HCT116 (cell line): ENCODE measurements around the gene MED31. TPM values are rescaled to one million over a fixed set of nuclear protein-coding genes. Genes with fewer than 3 reads are reported as not detected.
"Not testable (repeated sequence)": the region's sequence is repeated elsewhere in the genome, so short reads cannot be mapped to it uniquely, and the experiment has no call there.

Experiments used
- ATAC-seq: fragments of 200-7000 bp; cut with Tn5 transposase; 2 replicates; pipeline ENCODE4 v1.9.1; 2020; ENCODE audit warnings: mild to moderate bottlenecking, moderate library complexity
- BruUV-seq: library from RNA; stranded (reverse); fragments of 400-500 nt; replicated peaks from 2 replicates; lab custom pipeline; 2021; lab: Mats Ljungman, UMichigan
- CTCF ChIA-PET: fragments of 300-600 bp; sonication (Branson Sonifier 250); formaldehyde crosslinking; loops from one replicate; lab custom pipeline; 2021; ENCODE audit warnings: antibody characterized with exemption; lab: Charles Lee
- POLR2A ChIA-PET: fragments of 300-600, 350-600 bp; sonication (Branson Sonifier 250); formaldehyde crosslinking; loops from one replicate; lab custom pipeline; 2021; ENCODE audit warnings: antibody characterized with exemption; lab: Charles Lee
- RAD21 ChIA-PET, 2 experiments: fragments of 300-600 bp; sonication (Branson Sonifier 250); formaldehyde crosslinking; loops; one replicate each; lab custom pipeline; 2023; ENCODE audit warnings: low total read pairs in 2 of 2; ENCODE audit not compliant: uncharacterized antibody in 2 of 2, unreplicated experiment in 2 of 2, low non-redundant PET in 1 of 2; lab: Charles Lee
- DNase-seq: peaks from one replicate; pipeline ENCODE4 v3.0.0-alpha.2; 2010; ENCODE audit warnings: low read depth, low spot score
- H2AFZ ChIP-seq: fragments of 200-600 bp; shearing (Covaris generic), sonication (generic); 2 replicates; pipeline ENCODE4 v1.6.1; 2017; ENCODE audit warnings: low read depth, mixed run types, mixed read lengths, antibody characterized with exemption, low read length; ENCODE audit not compliant: poor library complexity, severe bottlenecking
- H3K27ac ChIP-seq: 2 replicates; pipeline ENCODE4 v1.5.1; 2012; ENCODE audit warnings: low read depth, low read length
- H3K27me3 ChIP-seq: fragments of 200-600 bp; sonication (generic); 2 replicates; pipeline ENCODE4 v1.6.1; 2016; ENCODE audit warnings: mixed run types, low read length, mixed read lengths; ENCODE audit not compliant: insufficient read depth
- H3K36me3 ChIP-seq, 2 experiments: fragments of 200-500 bp in 1 of 2; fragments of 200-600 bp in 1 of 2; sonication (Bioruptor generic) in 1 of 2; sonication (generic) in 1 of 2; 2 replicates each; pipeline versions ENCODE4 v1.5.1 to v1.6.1; 2014 to 2016; ENCODE audit warnings: low read length in 2 of 2, inconsistent platforms in 1 of 2, mixed read lengths in 1 of 2, mixed run types in 1 of 2; ENCODE audit not compliant: insufficient read depth in 2 of 2, control insufficient read depth in 1 of 2
- H3K4me1 ChIP-seq, 2 experiments: fragments of 200-600 bp in 1 of 2; sonication (generic) in 1 of 2; 2 replicates each; pipeline versions ENCODE4 v1.5.1 to v1.6.1; 2012 to 2017; ENCODE audit warnings: low read length in 2 of 2, inconsistent platforms in 1 of 2, mild to moderate bottlenecking in 1 of 2, mixed read lengths in 1 of 2, mixed run types in 1 of 2, moderate library complexity in 1 of 2; ENCODE audit not compliant: insufficient read depth in 2 of 2, control insufficient read depth in 1 of 2
- H3K4me2 ChIP-seq: fragments of 200-600 bp; sonication (generic); 2 replicates; pipeline ENCODE4 v1.6.1; 2017; ENCODE audit warnings: mixed run types, low read length, mixed read lengths
- H3K4me3 ChIP-seq, 2 experiments: fragments of 200-600 bp in 1 of 2; sonication (generic) in 1 of 2; replicated peaks in 1 of 2; 2 replicates each; pipeline ENCODE4 v1.5.1; 2011 to 2016; ENCODE audit warnings: low read length in 2 of 2, control low read depth in 1 of 2, low read depth in 1 of 2, mild to moderate bottlenecking in 1 of 2, mixed read lengths in 1 of 2, mixed run types in 1 of 2
- H3K79me2 ChIP-seq: fragments of 200-600 bp; sonication (generic); 2 replicates; pipeline ENCODE4 v1.6.1; 2017; ENCODE audit warnings: mild to moderate bottlenecking, mixed run types, low read length, moderate library complexity, mixed read lengths; ENCODE audit not compliant: insufficient read depth
- H3K9ac ChIP-seq: fragments of 200-600 bp; sonication (generic); 2 replicates; pipeline ENCODE4 v1.6.1; 2016; ENCODE audit warnings: low read length, mixed read lengths
- H3K9me2 ChIP-seq: fragments of 200-600 bp; sonication (generic), shearing (Covaris generic); 2 replicates; pipeline ENCODE4 v1.6.1; 2017; ENCODE audit warnings: mixed run types, mild to moderate bottlenecking, moderate library complexity; ENCODE audit not compliant: insufficient read depth
- H3K9me3 ChIP-seq, 2 experiments: fragments of 200-500 bp in 1 of 2; fragments of 200-600 bp in 1 of 2; sonication (Bioruptor generic) in 1 of 2; sonication (generic) in 1 of 2; 2 replicates each; pipeline ENCODE4 v1.6.1; 2014 to 2017; ENCODE audit warnings: low read length in 2 of 2, mixed read lengths in 2 of 2, inconsistent platforms in 1 of 2, low read depth in 1 of 2, mild to moderate bottlenecking in 1 of 2, mixed run types in 1 of 2, moderate library complexity in 1 of 2; ENCODE audit not compliant: control insufficient read depth in 1 of 2, insufficient read depth in 1 of 2
- H4K20me1 ChIP-seq: fragments of 200-600 bp; sonication (generic), shearing (Covaris generic); 2 replicates; pipeline ENCODE4 v1.6.1; 2017; ENCODE audit warnings: mixed run types, mild to moderate bottlenecking, moderate library complexity; ENCODE audit not compliant: insufficient read depth
- POLR2A ChIP-seq: IDR thresholded peaks from 2 replicates; pipeline ENCODE4 v1.7.0; 2011; ENCODE audit warnings: borderline replicate concordance; ENCODE audit not compliant: insufficient read depth, insufficient read length; ENCODE audit errors: extremely low read depth
- POLR2AphosphoS5 ChIP-seq: IDR thresholded peaks from 2 replicates; pipeline ENCODE4 v1.6.1; 2011; ENCODE audit warnings: mild to moderate bottlenecking, low read depth, low read length, moderate library complexity
- TCF7L2 ChIP-seq: IDR thresholded peaks from 2 replicates; pipeline ENCODE4 v1.7.0; 2011; ENCODE audit warnings: borderline replicate concordance, inconsistent platforms; ENCODE audit not compliant: insufficient read depth, insufficient read length; ENCODE audit errors: extremely low read depth
- intact Hi-C: fragments of 100-400 bp; cut with micrococcal nuclease; formaldehyde crosslinking; loops from 2 replicates; pipeline ENCODE4 v1.10.0; 2022
- total RNA-seq: library from RNA; stranded (reverse); gene quantifications from one replicate; pipeline ENCODE4 v1.2.1, GENCODE V29; 2021; ENCODE audit not compliant: unreplicated experiment
- TF ChIP-seq, protein P1 (sequence below): IDR thresholded peaks from 2 replicates; pipeline ENCODE4 v1.6.1; 2012
- TF ChIP-seq, protein P2 (sequence below): IDR thresholded peaks from 2 replicates; pipeline ENCODE4 v1.6.1; 2012

The MED31 gene
- total RNA-seq, 1 experiment from 2014 or later = 20.3 TPM

DNA sequence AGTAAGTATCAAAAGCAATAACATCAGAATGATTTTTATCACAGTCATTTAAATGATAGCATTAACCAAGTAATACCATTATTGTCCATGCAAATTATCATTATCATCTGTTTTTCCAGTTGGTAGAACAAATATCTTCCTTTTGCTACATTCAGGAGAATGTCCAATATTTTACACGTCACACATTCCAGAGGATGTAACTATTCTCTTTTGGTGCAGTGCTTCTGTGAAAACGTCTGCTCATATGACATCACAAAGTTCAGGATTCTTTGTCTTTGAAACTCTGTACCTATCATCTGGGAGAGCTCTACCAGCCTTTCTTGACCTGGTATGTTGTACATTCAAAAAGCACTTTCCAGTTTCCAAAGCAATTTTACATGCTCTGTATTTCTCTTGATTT lies 54.9 kb downstream of the MED31 start:
- Histone ChIP-seq H3K4me1 (no peaks in the 10 kb centered on the region), H3K27ac (no peak overlapping the region), H4K20me1 (no peaks in the 10 kb centered on the region), H3K36me3 (peaks cover 32 to 49% of the 10 kb centered on the region in 2 experiments), H2AFZ (no peak overlapping the region), H3K4me3 (no peak overlapping the region), H3K9me3 (no peaks in the 10 kb centered on the region), H3K27me3 (no peaks in the 10 kb centered on the region), H3K9me2 (no peaks in the 10 kb centered on the region), H3K79me2 (no peaks in the 10 kb centered on the region; the same call in 1 of the 2 replicates), H3K9ac (no peak overlapping the region), H3K4me2 (no peak overlapping the region)
- ChIA-PET POLR2A (no interaction called here), CTCF (no interaction called here), RAD21 (no interaction called here)
- no TSS peak for BruUV-seq
- intact Hi-C loops = no loop called here
- no peak for DNase-seq
- no peak for ATAC-seq
- TF ChIP-seq POLR2AphosphoS5 = no peak
- TF ChIP-seq TCF7L2 = no peak
- TF ChIP-seq POLR2A = no peak
- TF ChIP-seq, protein P1, sequence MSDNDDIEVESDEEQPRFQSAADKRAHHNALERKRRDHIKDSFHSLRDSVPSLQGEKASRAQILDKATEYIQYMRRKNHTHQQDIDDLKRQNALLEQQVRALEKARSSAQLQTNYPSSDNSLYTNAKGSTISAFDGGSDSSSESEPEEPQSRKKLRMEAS = no peak
- TF ChIP-seq, protein P2, sequence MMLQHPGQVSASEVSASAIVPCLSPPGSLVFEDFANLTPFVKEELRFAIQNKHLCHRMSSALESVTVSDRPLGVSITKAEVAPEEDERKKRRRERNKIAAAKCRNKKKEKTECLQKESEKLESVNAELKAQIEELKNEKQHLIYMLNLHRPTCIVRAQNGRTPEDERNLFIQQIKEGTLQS = no peak

DNA sequence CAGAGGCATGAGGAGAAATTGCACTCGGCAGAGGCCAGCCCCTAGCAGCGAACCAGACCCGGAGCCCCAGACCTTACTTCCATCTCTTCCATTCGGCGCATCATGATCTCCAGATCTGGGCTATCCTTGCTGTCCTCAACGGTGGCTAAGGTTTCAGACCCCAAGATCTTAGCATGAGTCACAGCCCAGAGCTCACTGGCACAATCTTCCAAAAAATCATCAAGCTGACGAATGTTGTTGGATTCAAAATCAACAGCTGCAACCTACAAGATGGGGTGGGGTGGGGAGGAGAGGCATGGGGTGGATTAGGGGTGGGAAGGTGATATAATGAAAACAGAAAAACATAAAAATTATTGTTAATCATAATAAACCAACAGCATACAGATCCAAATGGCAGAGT lies 55.3 kb downstream of the MED31 start:
- Histone ChIP-seq H3K27me3 (no peaks in the 10 kb centered on the region), H3K9ac (no peak overlapping the region), H4K20me1 (no peaks in the 10 kb centered on the region), H3K4me1 (no peaks in the 10 kb centered on the region), H3K4me3 (no peak overlapping the region), H3K36me3 (peaks cover 35 to 52% of the 10 kb centered on the region in 2 experiments), H3K79me2 (no peaks in the 10 kb centered on the region; the same call in 1 of the 2 replicates), H3K27ac (no peak overlapping the region), H3K9me3 (no peaks in the 10 kb centered on the region), H3K4me2 (no peak overlapping the region), H2AFZ (no peak overlapping the region), H3K9me2 (no peaks in the 10 kb centered on the region)
- POLR2A ChIA-PET = no interaction called here
- no TSS peak for BruUV-seq
- CTCF ChIA-PET = no interaction called here
- TF ChIP-seq, protein P2 = no peak
- intact Hi-C loops = no loop called here
- DNase-seq = no peak
- ATAC-seq = no peak
- RAD21 ChIA-PET = no interaction called here

DNA sequence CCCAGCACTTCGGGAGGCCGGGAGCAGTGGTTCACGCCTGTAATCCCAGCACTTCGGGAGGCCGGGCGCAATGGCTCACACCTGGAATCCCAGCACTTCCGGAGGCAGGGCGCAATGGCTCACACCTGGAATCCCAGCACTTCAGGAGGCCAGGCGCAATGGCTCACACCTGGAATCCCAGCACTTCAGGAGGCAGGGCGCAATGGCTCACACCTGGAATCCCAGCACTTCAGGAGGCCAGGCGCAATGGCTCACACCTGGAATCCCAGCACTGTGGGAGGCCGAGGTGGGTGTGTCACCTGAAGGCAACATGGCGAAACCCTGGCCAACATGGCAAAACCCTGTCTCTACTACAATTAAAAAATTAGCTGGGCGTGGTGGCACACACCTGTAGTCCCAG lies 58.0 kb downstream of the MED31 start:
- H3K4me3 ChIP-seq, intact Hi-C loops, H3K27ac ChIP-seq, ATAC-seq, H3K4me1 ChIP-seq, BruUV-seq, RAD21 ChIA-PET, POLR2A ChIA-PET, CTCF ChIA-PET, H2AFZ ChIP-seq, H4K20me1 ChIP-seq, H3K79me2 ChIP-seq, H3K27me3 ChIP-seq, H3K4me2 ChIP-seq, DNase-seq, H3K9ac ChIP-seq, H3K9me3 ChIP-seq, H3K9me2 ChIP-seq: not testable (repeated sequence)
- H3K36me3 ChIP-seq = peaks cover 41% of the 10 kb centered on the region in 2 experiments
